Measurements from ENCODE around the gene ASIC4.

The ASIC4 gene

GRCh38 chr2:219552382-219553167 is 38.3 kb downstream of the ASIC4 start:
- DNase-seq (ENCODE audit: low read depth in 2 of 2), result peak; percentile 75 to 80

- no peak for DNase-seq (ENCODE audit: low read depth in 2 of 2)
Observed at GRCh38 chr2:219553168-219553417, 38.8 kb downstream of the ASIC4 start.

GRCh38 chr2:219553463-219553963 is 39.2 kb downstream of the ASIC4 start:
- no peak for DNase-seq (ENCODE audit: low read depth in 2 of 2)

- DNase-seq (ENCODE audit: low read depth in 2 of 2), result no peak
Observed at GRCh38 chr2:219554350-219554749, 40.1 kb downstream of the ASIC4 start.

- DNase-seq (ENCODE audit: low read depth in 2 of 2), result no peak
Observed at GRCh38 chr2:219555956-219556355, 41.7 kb downstream of the ASIC4 start.

GRCh38 chr2:219556413-219556812 is 42.1 kb downstream of the ASIC4 start:
- DNase-seq (ENCODE audit: low read depth in 2 of 2), result no peak

- DNase-seq (ENCODE audit: low read depth in 2 of 2), result no peak
Observed at GRCh38 chr2:219557320-219557719, 43.0 kb downstream of the ASIC4 start.

- no peak for DNase-seq (ENCODE audit: low read depth in 2 of 2)
Observed at GRCh38 chr2:219557791-219558785, 43.8 kb downstream of the ASIC4 start.

- no peak for DNase-seq (ENCODE audit: low read depth in 2 of 2)
Observed at GRCh38 chr2:219559156-219559915, 45.1 kb downstream of the ASIC4 start.

- DNase-seq (ENCODE audit: low read depth in 2 of 2), result no peak
Observed at GRCh38 chr2:219560037-219560892, 46.0 kb downstream of the ASIC4 start.

GRCh38 chr2:219560893-219561178 is 46.6 kb downstream of the ASIC4 start:
- DNase-seq (ENCODE audit: low read depth in 2 of 2), result no peak

GRCh38 chr2:219561179-219562048 is 47.1 kb downstream of the ASIC4 start:
- DNase-seq (ENCODE audit: low read depth in 2 of 2), result no peak

GRCh38 chr2:219562049-219563020 is 48.1 kb downstream of the ASIC4 start:
- no peak for DNase-seq (ENCODE audit: low read depth in 2 of 2)

- DNase-seq (ENCODE audit: low read depth in 2 of 2), result no peak
Observed at GRCh38 chr2:219563271-219563928, 49.1 kb downstream of the ASIC4 start.

- DNase-seq (ENCODE audit: low read depth in 2 of 2), result no peak
Observed at GRCh38 chr2:219565130-219566080, 51.1 kb downstream of the ASIC4 start.

GRCh38 chr2:219566640-219567039 is 52.4 kb downstream of the ASIC4 start:
- DNase-seq (ENCODE audit: low read depth in 2 of 2), result no peak

GRCh38 chr2:219567131-219567530 is 52.8 kb downstream of the ASIC4 start:
- no peak for DNase-seq (ENCODE audit: low read depth in 2 of 2)

All from stimulated activated CD8-positive, alpha-beta memory T cell treated with anti-CD3 and anti-CD28 coated beads, Interleukin-2, amount 100 ng/mL, for 48 hours (primary cell).